ENCODE measurements around the gene PAK2. TPM values are rescaled to one million over a fixed set of nuclear protein-coding genes. Genes with fewer than 3 reads are reported as not detected.
"Not testable (repeated sequence)": the region's sequence is repeated elsewhere in the genome, so short reads cannot be mapped to it uniquely, and the experiment has no call there.

Gene PAK2
- total RNA-seq, 2 experiments from 2014 or later, result 84.7 to 104 TPM

DNA sequence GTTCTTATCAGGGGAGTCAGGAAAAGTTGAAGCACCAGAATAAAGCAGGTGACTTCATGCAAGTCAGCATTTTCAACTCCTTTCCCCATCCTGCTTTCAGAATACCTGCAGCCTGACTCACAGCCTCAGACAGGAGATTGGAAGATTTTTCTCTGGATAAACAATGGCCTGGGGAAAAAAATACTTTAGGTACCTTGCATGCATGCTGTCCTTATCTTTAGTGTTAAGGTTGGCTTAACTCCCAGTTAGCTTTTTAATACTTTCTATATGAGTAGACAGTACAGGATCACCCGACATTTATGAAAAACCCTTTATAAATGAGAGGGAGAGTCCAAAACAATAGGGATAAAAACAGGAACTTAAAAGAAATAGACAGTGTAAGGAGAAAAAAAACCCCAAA, 53.6 kb downstream of the PAK2 start:
- H3K27me3 Mint-ChIP-seq (ENCODE audit: low read depth), result no peaks in the 10 kb centered on the region
- DNase-seq, result no peak
- no peak overlapping the region for H3K4me3 Mint-ChIP-seq
- ATAC-seq, result no peak
- CTCF ChIA-PET, result no interaction called here
- POLR2A ChIA-PET, result no interaction called here
- H3K4me1 Mint-ChIP-seq (ENCODE audit: low read depth), result no peaks in the 10 kb centered on the region
- H3K27ac Mint-ChIP-seq, result no peak overlapping the region
- peaks cover 16% of the 10 kb centered on the region for H3K9me3 Mint-ChIP-seq (ENCODE audit: insufficient read depth)
- peaks cover 70% of the 10 kb centered on the region for H3K36me3 Mint-ChIP-seq (ENCODE audit: low read depth)

DNA sequence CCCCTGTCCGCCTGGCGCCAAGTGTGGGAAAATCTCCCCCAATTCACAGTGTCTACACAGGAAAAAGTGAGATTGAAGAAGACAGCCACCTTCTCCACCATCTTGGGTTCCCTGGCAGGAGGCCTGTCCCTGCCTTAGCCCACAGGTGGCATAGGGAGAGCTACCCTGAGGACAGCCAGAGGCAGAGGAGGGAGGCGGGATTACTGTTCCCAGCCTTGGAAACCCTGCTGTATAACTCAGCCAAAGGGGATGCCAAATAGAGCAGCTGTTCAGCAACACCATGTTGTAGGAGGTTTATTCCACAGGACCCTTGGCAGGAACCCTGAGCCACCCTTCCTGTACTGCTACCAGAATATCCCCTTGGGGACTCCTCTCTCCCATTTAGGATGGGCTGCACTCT, 54.8 kb downstream of the PAK2 start:
- CTCF ChIA-PET, result no interaction called here
- Mint-ChIP-seq H3K27me3 (ENCODE audit: low read depth) (no peaks in the 10 kb centered on the region), H3K9me3 (ENCODE audit: insufficient read depth) (peaks cover 16% of the 10 kb centered on the region), H3K27ac (no peak overlapping the region), H3K4me1 (ENCODE audit: low read depth) (no peaks in the 10 kb centered on the region), H3K36me3 (ENCODE audit: low read depth) (peaks cover 62% of the 10 kb centered on the region), H3K4me3 (no peak overlapping the region)
- DNase-seq (no peak), ATAC-seq (no peak)
- POLR2A ChIA-PET, result no interaction called here

DNA sequence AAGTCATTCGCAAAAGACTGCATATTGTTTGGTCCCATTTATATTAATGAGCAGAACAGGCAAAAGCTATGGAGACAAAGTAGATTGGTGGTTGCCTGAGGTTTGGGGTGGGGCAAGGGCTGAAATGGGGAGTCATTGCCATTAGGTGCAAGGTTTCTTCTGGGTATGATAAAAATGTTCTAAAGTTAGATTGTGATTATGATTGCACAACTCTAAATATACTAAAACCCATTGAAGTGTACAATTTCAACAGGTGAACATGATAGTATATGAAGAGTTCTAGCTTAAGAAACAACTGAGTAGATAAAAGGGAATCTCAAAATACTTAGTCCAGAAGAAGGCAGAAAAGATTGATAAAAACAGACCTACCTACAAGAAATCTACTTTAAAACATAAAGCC, 56.7 kb downstream of the PAK2 start:
- ATAC-seq, result no peak
- CTCF ChIA-PET, result interaction anchor here (1.3 kb wide), 1 partner anchor 268 kb away, joined by 3 read pairs; no protein-coding TSS in a partner anchor

DNA sequence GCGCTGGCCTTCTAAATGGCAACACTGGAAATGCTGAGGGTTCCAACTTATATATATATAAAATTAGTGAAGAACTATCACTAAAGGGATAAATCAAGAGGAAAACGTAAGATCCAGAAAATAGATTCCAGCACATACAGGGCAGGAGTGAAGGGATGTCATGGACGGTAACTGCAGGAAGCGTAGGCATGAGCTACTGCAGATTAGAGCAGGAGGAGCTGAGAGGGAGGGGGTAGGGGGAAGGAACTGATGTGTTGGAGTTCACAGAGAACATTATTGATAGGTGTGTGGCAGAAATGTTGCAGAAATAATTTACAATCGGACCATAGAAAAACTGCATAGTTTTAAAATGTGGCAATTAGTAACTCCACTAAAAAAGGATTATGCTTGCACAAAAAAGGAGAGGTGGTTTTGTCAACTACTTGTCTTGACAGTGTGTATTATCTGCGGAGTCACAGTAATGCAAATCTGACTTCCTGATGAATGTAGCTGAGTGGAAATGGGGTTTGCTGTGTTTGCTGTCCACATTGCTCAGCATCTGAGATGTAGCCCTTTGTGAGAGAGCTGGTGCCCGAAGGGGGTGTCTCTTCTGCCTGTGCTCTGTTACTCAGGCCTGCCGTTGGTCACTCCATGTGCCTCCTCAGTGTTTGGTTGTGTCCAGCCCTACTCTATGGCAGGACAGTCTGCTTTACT, 61.2 kb downstream of the PAK2 start:
- Mint-ChIP-seq H3K9me3 (ENCODE audit: insufficient read depth) (no peaks in the 10 kb centered on the region), H3K27ac (no peak overlapping the region), H3K4me1 (ENCODE audit: low read depth) (peaks cover 14% of the 10 kb centered on the region), H3K4me3 (no peak overlapping the region), H3K27me3 (ENCODE audit: low read depth) (no peaks in the 10 kb centered on the region), H3K36me3 (ENCODE audit: low read depth) (peaks cover 34% of the 10 kb centered on the region)
- no peak for ATAC-seq
- ChIA-PET POLR2A (no interaction called here), CTCF (interaction anchor here (1.5 kb wide), 1 partner anchor 21 kb away, joined by 3 read pairs; no protein-coding TSS in a partner anchor)
- DNase-seq, result no peak

More for the DNA sequence above, 56.7 kb downstream of the PAK2 start:
- Mint-ChIP-seq H3K4me1 (ENCODE audit: low read depth) (no peaks in the 10 kb centered on the region), H3K4me3 (no peak overlapping the region), H3K36me3 (ENCODE audit: low read depth) (peaks cover 51% of the 10 kb centered on the region), H3K27ac (no peak overlapping the region), H3K27me3 (ENCODE audit: low read depth) (no peaks in the 10 kb centered on the region), H3K9me3 (ENCODE audit: insufficient read depth) (peaks cover 5% of the 10 kb centered on the region)
- no peak for DNase-seq
- POLR2A ChIA-PET, result interaction anchor here (0.6 kb wide), 1 partner anchor 57 kb away, joined by 3 read pairs; no protein-coding TSS in a partner anchor

DNA sequence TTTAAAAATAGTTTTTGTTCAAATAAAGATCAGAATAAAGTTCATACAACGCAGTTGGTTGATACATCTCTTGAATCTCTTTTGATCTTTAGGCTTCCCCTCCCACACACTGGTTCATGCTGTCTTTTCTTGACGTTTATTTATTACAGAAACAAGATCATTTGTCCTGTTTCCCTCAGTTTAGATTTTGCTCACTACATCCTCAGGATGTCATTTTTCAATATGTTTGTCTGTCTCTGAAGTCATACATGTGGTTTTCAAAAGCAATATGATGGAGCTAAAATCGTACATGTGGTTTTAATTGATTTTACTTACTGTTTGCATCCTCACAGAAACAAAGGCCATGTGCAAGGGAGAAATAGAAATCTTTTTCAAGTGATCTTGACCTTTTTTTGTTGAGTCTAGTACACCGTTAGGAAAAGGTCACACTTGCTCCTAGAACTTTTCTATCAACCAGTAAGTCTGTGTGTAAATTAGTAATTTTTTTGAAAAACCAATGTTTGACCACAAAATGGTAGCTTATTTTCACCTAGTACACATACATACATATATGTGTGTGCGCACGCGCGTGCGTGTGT, 64.3 kb downstream of the PAK2 start:
- ATAC-seq (no peak), DNase-seq (no peak)
- CTCF ChIA-PET, result interaction anchor here (0.8 to 1.2 kb wide), 2 partner anchors 16 to 275 kb away, joined by 3 read pairs; no protein-coding TSS in a partner anchor
- no peak overlapping the region for H3K4me3 Mint-ChIP-seq
- POLR2A ChIA-PET, result interaction anchor here (0.5 to 1.3 kb wide), 4 partner anchors 35 to 144 kb away, joined by 3 to 4 read pairs (median 4); partner anchors contain the start of gene SENP5
- peaks cover 52% of the 10 kb centered on the region for H3K36me3 Mint-ChIP-seq (ENCODE audit: low read depth)
- H3K27ac Mint-ChIP-seq, result peak overlapping the region; percentile 60
- H3K9me3 Mint-ChIP-seq (ENCODE audit: insufficient read depth), result no peaks in the 10 kb centered on the region
- H3K27me3 Mint-ChIP-seq (ENCODE audit: low read depth), result no peaks in the 10 kb centered on the region
- H3K4me1 Mint-ChIP-seq (ENCODE audit: low read depth), result peaks cover 14% of the 10 kb centered on the region

DNA sequence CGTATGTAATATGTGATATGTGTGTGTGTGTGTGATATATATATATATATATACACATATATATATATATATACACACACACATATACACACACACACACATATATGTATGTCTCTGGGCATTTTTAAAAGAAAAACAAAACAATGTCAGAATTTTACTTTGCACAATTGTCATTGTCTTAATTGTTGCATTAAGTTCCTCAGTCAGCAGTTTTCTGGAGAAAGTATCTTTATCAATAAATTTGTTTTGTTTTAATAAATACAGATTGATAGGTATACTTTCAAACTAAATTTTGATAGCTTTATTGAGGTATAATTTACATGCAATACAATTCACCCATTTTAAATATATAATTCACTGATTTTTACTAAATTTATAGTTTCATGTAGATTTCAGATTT, 65.1 kb downstream of the PAK2 start:
- Mint-ChIP-seq H3K4me3 (no peak overlapping the region), H3K4me1 (ENCODE audit: low read depth) (peaks cover 14% of the 10 kb centered on the region), H3K9me3 (ENCODE audit: insufficient read depth) (no peaks in the 10 kb centered on the region), H3K27me3 (ENCODE audit: low read depth) (no peaks in the 10 kb centered on the region), H3K27ac (no peak overlapping the region), H3K36me3 (ENCODE audit: low read depth) (peaks cover 57% of the 10 kb centered on the region)
- ChIA-PET CTCF (interaction anchor here (0.8 to 1.2 kb wide), 2 partner anchors 16 to 276 kb away, joined by 3 read pairs; no protein-coding TSS in a partner anchor), POLR2A (interaction anchor here (0.5 kb wide), 1 partner anchor 145 kb away, joined by 3 read pairs; no protein-coding TSS in a partner anchor)
- DNase-seq (no peak), ATAC-seq (no peak)

DNA sequence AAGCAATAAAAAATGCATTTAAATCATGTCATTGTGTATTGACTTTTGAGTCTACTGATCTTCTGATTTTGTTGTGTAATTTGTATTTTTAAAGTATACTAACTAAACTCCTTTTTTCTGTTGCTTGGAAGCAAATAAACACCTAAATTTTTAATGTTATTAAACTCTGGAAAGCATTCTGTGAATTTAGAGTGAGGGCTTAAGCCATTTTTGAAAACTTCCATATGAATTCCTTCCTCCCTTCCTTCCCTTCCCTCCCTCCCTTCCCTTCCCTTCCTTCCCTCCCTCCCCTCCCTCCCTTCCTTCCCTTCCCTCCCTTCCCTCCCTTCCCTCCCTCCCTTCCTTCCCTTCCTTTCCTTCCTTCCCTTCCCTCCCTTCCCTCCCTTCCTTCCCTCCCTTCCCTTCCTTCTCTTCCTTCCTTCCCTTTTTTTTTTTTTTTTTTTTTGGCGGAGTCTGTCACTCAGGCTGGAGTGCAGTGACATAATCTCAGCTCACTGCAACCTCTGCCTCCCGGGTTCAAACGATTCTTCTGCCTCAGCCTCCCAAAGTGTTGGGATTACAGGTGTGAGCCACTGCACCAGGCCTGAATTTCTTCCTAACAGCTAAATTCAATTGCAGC, 71.4 kb downstream of the PAK2 start:
- no peaks in the 10 kb centered on the region for H3K4me1 Mint-ChIP-seq (ENCODE audit: low read depth)
- no peak for ATAC-seq
- no peak for DNase-seq
- ChIA-PET CTCF (no interaction called here), POLR2A (no interaction called here)
- peaks cover 60% of the 10 kb centered on the region for H3K36me3 Mint-ChIP-seq (ENCODE audit: low read depth)
- no peaks in the 10 kb centered on the region for H3K27me3 Mint-ChIP-seq (ENCODE audit: low read depth)
- no peaks in the 10 kb centered on the region for H3K9me3 Mint-ChIP-seq (ENCODE audit: insufficient read depth)
- peak overlapping the region; percentile 30 for H3K27ac Mint-ChIP-seq
- H3K4me3 Mint-ChIP-seq, result no peak overlapping the region

DNA sequence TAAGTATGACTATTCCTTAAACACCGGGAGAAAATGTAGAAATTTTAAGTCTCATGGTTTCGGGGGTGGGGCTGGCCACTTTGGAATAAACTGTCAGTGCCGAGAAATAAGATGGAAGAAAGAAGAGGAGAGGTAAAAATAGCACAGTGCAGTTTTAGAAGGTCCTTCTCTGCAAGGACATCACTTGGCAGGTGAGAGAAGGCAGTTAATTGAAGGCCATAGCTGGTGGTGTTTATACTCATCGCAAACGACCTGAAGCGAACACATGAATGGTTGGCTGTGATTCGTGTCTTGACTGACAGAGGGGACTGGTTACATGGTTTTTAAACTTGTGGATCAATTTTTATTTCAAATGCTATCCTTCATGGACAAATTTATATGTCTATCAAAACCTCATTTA, 73.2 kb downstream of the PAK2 start:
- Mint-ChIP-seq H3K9me3 (ENCODE audit: insufficient read depth) (no peaks in the 10 kb centered on the region), H3K36me3 (ENCODE audit: low read depth) (peaks cover 50% of the 10 kb centered on the region), H3K4me3 (no peak overlapping the region), H3K4me1 (ENCODE audit: low read depth) (no peaks in the 10 kb centered on the region), H3K27me3 (ENCODE audit: low read depth) (no peaks in the 10 kb centered on the region), H3K27ac (no peak overlapping the region)
- ChIA-PET CTCF (interaction anchor here (0.7 kb wide), 1 partner anchor 223 kb away, joined by 3 read pairs; no protein-coding TSS in a partner anchor), POLR2A (no interaction called here)
- ATAC-seq (no peak), DNase-seq (no peak)

DNA sequence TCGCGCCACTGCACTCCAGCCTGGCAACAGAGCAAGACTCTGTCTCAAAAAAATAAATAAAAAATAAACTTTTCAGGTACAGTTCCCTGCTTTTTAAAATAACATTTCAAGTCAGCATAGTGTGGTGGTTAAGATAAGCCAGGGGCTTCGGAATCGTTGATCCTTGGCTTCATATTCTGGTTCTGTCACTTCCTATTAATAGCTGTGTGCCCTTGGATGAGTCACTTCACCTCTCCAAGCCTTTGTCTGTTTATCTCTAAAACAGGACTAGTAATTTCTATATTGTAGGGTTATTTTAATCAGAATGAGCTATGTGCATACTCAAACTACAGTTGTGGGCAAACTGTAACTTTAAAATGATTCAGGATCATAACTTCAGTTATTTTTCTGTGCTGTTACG, 74.2 kb downstream of the PAK2 start:
- Mint-ChIP-seq H3K36me3 (ENCODE audit: low read depth) (peaks cover 52% of the 10 kb centered on the region), H3K4me3 (no peak overlapping the region), H3K9me3 (ENCODE audit: insufficient read depth) (no peaks in the 10 kb centered on the region), H3K27ac (no peak overlapping the region), H3K4me1 (ENCODE audit: low read depth) (no peaks in the 10 kb centered on the region), H3K27me3 (ENCODE audit: low read depth) (no peaks in the 10 kb centered on the region)
- ChIA-PET POLR2A (no interaction called here), CTCF (interaction anchor here (1.4 kb wide), 1 partner anchor 24 kb away, joined by 3 read pairs; no protein-coding TSS in a partner anchor)
- ATAC-seq (no peak), DNase-seq (no peak)

DNA sequence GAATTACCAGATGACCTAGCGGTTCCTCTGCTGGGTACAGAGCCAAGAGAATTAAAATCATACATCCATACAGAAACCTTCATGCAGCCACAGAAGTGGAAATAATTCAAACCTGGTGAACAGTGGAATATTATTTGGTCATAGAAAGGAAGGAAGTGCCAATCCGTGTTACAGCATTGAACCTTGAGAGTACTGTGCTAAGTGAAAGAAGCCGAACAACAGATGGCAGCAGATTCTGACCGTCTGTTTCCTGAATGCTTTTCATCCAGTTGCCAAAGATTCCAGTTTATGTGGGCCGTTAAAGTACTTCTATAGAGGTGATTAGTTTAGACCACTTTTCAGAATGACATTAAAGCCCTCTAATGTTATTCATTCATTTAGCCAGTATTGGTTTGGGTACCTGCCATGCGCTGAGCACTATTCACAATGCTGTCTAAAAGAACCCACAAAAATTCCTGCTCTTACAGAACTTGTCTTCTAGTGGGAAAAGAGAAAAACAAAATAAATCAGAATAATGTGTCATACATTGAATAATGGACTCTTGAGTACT, 82.2 kb downstream of the PAK2 start:
- Mint-ChIP-seq H3K27ac (no peak overlapping the region), H3K27me3 (ENCODE audit: low read depth) (no peaks in the 10 kb centered on the region), H3K36me3 (ENCODE audit: low read depth) (peaks cover 56% of the 10 kb centered on the region), H3K9me3 (ENCODE audit: insufficient read depth) (no peaks in the 10 kb centered on the region), H3K4me3 (no peak overlapping the region), H3K4me1 (ENCODE audit: low read depth) (no peaks in the 10 kb centered on the region)
- CTCF ChIA-PET, result no interaction called here
- POLR2A ChIA-PET, result no interaction called here
- no peak for ATAC-seq
- no peak for DNase-seq

DNA sequence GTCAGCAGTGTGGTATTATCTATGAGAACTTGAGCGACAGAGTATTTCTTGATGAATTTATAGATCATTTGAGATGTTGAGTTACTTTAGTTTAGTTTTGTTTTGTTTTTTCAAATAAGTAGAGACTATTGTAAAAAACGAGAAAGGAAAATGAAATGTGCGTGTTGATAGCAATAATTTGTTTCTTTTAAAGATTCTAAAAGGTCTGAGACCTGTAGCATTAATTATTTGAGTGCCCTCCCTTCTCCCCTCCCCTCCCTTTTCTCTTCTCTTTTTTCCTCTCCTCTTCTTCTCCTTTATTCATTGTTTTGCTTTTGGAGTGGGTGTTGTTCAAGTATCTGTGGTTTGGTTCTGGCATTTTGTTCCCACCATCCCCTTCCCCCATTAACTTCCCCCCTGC, 90.0 kb downstream of the PAK2 start:
- DNase-seq; H3K27me3 Mint-ChIP-seq (ENCODE audit: low read depth); POLR2A ChIA-PET; H3K4me1 Mint-ChIP-seq (ENCODE audit: low read depth); CTCF ChIA-PET; H3K9me3 Mint-ChIP-seq (ENCODE audit: insufficient read depth); H3K4me3 Mint-ChIP-seq; ATAC-seq: not testable (repeated sequence)
- peak overlapping the region; percentile 35 for H3K27ac Mint-ChIP-seq
- H3K36me3 Mint-ChIP-seq (ENCODE audit: low read depth), result peaks cover 26% of the 10 kb centered on the region

DNA sequence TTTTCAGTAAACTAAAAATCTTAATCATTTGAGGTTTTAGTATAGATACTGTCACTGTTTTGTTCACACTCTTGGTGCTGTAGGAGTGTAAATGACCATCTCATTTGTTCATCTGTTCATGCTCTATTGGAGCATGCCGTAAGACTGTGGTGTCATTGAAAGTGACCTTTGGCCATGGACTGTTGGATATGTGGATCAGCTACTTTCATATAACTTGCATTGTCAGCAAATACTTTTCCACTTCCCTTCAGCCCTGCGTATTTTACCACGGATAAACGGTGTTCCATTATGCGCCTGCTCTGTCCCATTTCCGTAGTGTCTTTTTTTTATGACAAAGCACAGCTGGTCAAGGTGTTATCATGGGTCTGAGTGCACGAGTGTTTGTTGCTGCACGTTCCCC, 95.4 kb downstream of the PAK2 start:
- H3K27me3 Mint-ChIP-seq (ENCODE audit: low read depth), result no peaks in the 10 kb centered on the region
- peaks cover 9% of the 10 kb centered on the region for H3K36me3 Mint-ChIP-seq (ENCODE audit: low read depth)
- DNase-seq (no peak), ATAC-seq (no peak)
- no peak overlapping the region for H3K27ac Mint-ChIP-seq
- H3K4me1 Mint-ChIP-seq (ENCODE audit: low read depth), result no peaks in the 10 kb centered on the region
- H3K4me3 Mint-ChIP-seq, result no peak overlapping the region
- CTCF ChIA-PET, result interaction anchor here (0.7 to 0.9 kb wide), 2 partner anchors 119 to 158 kb away, joined by 3 read pairs; no protein-coding TSS in a partner anchor
- no peaks in the 10 kb centered on the region for H3K9me3 Mint-ChIP-seq (ENCODE audit: insufficient read depth)
- POLR2A ChIA-PET, result interaction anchor here (1.0 kb wide), 1 partner anchor 123 kb away, joined by 9 read pairs; the partner anchor contains the start of genes CEP19 and PIGX

All from activated CD8-positive, alpha-beta T cell treated with anti-CD3 and anti-CD28 coated beads, Interleukin-2, amount 10 ng/mL, durations not matched to agents 7 days and 5 days (primary cell).